Fibroblast of peridontal ligament (primary cell): Measurements from ENCODE around the gene CHD9.
"Not testable (repeated sequence)": the region's sequence is repeated elsewhere in the genome, so short reads cannot be mapped to it uniquely, and the experiment has no call there.

Source experiments
- DNase-seq: peaks from one replicate; pipeline ENCODE4 v3.0.0-alpha.2; 2010; ENCODE audit errors: extremely low read depth

Gene CHD9

DNA sequence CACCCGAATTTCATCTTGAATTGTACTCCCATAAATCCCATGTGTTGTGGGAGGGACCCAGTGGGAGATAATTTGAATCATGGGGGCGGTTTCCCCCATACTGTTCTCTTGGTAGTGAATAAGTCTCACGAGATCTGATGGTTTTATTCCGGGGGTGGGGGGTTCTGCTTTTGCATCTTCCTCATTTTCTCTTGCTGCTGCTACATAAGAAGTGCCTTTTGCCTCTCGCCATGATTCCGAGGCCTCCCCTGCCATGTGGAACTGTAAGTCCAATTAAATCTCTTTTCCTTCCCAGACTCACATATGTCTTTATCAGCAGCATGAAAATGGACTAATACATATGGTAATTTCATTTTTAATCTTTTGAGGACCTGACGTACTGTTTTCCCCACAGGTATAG, 20.7 kb downstream of the CHD9 start:
- not testable (repeated sequence) for DNase-seq

DNA sequence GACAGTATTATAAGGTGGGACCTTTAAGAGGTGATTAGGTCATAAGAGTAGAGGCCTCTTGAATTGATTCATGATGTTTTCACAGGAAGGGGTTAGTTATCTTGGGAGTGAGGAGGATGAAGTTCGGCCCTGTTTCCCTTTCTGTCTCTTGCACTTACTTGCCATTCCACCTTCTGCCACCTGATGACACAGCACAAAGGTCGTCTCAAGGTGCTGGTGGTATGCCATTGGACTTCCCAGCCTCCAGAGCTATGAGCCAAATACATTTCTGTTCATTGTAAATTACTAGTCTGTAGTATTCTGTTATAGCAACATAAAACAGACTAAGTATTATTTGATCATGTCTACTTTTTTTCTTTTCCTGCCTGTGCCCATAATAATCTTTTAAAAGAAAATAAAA, 23.5 kb downstream of the CHD9 start:
- DNase-seq, result no peak

DNA sequence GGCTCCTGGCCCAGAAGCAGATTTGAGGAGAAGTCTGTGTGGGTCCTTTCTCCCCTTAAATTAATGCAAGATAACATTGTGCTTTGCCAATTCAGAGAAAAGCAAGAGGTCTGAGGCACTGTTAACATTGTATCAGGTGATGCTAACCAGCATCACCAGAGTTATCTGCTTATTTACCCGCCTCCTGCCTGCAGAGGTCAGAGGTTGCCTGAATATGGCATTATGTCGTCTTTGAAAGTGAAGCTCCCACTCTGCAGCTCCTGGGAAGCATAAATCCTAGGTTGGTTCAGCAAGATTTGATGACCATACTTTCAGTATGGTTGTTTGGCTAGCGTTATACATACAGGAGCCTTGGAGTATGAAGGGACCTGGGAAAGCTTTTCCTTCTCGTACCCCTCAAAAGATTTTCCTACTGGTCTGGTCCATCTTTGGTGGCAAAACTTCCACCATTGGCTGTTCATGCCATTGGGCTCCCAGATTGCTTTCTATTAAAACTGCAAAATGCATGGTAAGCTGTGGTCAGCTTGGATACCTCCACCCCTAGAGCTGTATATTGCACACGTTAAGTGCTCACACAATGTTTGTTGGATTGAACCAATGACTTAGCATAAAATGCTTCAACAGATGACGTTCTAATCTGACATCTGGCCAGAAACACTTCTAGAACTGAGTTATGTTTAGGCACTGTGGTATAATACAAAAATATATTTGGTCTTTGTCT, 24.1 kb downstream of the CHD9 start:
- DNase-seq, result no peak

DNA sequence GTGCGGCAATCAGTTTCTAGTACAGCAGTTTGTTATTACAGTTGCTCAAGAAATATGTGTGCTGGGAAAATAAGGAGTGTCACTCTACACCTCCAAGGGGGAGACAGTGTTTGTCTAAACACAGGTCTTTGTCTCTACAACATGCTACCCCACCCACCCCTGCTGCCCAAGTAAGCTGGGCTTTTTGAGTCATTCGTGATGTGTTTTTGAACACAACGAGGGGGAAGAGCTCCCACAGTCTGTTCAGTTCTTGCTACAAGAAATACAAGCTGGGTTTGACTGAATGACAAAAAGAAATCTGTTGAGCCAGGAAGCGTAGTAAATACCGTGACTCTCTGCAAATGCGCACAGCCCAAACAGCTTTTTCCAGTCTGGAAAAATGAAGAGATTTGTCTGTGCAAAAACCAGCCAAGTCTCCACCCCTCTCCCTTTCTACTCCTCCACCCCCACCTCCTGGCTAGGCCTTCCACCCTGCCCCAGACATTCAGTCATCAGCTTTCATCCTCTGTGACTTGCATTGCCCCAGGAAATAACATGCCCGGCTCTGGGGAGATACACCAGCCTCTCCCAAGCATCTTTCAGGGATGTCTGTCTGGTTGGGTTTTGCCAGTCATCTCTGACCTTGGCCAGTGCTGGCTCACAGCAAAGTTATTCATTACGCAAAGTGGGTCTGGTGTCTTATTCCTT, 25.7 kb downstream of the CHD9 start:
- DNase-seq, result peak; percentile 87

DNA sequence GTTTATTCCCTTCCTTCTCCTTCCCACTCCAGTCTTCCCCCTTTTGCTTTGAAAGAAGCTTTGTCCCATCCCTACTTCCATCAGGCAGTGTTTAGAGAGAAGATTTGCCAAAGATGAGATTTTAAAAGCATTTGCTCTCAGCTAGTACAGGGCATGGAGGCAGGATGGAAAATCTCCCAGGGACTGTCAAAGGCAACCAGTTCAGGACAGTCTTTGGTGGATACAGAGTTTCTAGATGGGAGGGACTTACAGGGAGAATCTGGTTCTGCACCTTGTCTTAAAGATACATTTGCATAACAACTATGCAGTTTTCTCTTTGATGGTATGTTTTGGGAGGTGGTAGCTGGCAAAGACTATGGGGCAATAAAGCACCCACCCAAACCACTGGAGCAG, 26.2 kb downstream of the CHD9 start:
- DNase-seq, result no peak

DNA sequence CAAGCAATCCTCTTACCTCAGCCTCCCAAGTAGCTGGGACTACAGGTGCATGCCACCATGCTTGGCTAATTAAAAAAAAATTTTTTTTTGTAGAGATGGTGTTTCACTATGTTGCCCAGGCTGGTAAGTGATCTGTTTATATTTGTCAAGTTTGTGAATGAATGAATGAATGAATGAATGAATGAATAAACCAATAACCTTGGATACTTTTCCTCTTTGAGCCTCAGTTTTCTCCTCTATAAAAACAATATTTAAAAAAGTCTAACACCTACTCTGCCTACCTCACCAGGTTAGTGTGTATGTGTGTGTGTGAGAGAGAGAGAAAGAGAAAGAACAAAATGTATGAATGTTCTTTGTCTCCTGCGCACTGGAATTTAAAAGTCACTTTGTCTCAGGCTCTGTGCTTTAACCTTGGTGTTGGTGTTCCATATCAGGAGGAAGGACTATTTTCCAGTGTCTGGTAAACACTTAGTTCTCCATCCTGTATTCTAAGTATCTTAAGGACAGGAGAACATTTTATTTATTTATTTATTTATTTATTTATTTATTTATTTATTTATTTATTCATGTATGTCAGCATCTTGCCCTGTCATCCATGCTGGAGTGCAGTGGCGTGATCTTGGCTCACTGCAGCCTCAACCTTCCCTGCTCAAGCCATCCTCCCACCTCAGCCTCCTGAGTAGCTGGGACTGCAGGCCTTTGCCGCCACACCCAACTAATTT, 27.1 kb downstream of the CHD9 start:
- DNase-seq, result no peak

DNA sequence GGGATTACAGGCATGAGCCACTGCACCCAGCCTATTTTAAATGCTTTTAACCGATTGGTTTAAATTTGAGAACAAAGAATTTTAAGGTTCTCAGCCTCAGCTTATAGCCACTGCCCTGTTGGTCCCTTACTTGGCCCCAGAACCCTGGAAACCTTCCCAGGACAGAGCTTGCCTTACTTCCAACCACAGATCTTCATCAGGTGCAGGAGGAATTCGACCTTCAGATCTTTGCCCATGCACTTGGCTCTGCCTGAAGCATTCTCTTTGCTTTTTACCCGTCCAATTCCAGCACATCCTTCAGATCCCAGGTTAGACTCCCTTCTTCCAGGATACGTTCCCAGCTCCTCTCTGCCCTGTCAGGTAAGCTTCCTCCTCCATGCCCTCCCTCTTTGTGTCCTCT, 27.7 kb downstream of the CHD9 start:
- DNase-seq, result no peak

DNA sequence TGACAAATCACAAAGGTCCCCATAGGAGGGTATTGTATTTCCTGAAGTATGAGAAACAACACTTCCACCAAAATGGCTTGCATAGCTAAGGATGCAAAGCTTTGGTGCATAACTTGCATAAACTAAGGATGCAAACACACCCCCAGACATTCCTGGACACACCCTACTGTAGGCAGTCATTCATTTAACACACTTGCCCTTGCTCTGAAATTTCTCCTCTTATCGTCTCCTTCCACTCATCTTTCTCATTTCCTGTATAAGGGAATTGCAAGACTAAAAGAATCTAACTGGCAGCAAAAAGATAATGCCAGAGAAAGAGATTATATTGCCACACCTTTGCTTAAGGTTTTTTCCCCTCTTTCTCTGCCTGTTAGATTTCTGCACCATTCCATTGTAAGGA, 28.3 kb downstream of the CHD9 start:
- DNase-seq, result no peak

DNA sequence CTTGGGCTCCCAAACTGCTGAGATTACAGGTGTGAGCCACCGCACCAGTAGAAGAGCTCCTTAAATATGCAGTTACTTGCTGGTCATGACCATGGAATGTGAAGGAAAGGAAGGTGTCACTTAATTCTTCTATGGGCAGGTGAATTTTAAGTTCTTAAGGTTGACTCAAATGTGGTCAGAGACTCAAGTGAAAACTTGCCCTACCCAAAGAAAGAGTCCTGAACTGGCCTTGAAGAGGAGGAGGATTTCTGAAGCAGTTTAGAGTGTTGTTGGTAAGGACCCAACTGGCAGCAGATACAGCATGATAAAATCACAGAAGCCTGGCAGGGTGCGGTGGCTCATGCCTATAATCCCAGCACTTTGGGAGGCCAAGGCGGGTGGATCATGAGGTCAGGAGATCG, 29.4 kb downstream of the CHD9 start:
- no peak for DNase-seq

DNA sequence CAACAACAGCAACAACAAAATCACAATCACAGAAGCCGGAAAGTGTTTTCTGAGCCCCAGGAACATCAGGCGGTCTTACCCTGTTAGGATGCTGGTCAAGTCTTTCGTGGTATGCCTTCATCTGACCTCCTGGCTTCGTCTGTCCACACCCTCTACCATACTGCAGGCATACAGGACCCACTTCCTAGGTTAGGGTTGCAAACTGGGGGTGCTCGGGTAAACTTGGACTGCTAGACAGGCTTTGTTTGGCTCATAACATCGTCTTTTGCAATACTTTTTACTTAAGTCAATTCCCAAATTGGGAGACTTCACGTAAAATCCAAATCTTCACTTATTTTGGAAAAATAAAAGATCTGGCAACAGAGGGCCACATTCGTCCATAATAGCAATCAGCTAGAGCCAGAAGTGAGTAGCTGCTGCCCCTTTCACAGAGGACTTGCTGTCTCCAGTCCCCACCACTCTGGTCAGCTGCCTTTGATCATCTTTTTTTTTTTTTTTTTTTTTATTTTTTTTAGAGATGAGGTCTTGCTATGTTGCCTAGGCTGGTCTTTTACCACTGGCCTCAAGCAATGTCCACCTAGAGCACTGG, 30.0 kb downstream of the CHD9 start:
- no peak for DNase-seq

DNA sequence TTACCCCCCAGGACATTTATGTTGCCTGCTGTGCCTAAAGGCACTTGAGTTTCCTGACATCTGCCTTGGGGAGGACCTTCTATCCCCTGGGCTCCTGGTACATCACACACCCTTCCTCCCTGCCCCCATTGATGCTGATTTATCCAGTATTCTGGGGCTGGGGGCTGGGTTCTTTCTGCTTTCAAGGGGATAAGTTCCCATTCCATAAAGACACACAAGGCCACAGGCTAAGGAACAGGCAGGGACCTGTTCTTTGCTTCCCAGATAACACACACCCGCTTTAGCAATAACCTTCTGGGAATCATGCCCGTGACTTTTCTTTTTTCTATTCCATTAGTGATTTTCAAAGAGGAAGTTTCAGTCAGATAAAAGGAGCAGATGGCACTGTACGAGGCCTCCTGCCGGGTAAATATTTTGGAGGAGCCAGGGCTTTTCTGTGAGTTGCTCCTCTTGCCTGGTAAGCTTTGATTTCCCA, 30.6 kb downstream of the CHD9 start:
- DNase-seq, result peak; percentile 50

DNA sequence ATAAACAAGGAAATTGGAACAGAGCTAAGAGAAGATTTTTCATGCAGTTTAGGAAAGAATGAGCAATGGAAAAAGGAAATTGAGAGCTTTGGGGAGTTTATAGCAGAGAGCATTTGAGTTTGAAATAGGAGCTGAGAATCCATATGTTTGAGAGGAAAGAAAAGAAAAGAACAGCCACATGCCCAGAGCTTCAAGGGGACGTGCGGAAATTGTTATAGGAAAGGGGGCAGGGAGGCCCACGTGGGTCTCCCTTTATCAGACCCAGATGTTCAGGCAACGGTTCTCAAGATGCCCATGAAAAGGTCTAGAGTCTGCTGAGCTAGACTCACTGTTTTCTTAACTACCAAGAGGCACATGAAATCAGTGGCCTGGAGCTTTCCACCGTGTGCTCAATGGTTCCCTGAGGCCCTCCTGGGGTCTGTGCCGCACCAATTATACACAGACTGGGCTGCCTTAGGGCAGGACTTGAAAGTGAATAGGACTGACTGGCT, 31.2 kb downstream of the CHD9 start:
- DNase-seq, result peak; percentile 82

DNA sequence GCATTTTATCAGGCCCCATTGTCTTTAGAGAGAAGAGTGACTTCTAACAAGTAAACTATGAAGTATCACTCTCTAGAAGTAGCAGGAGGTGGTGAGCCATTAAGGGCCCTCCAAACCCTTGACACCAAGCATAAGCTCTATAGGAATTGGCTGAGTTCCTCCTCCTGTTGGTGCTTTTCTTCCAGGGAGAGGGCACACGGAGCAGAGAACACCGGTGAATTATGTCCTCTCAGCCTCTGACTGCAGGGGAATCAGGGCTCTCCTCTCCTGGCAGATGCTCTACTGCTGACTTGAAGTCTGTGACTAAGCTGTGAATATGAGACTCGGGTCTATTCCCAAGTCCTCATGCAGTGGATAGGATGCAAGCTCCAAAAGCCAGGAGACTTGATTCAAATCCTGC, 32.3 kb downstream of the CHD9 start:
- DNase-seq, result peak; percentile 60

DNA sequence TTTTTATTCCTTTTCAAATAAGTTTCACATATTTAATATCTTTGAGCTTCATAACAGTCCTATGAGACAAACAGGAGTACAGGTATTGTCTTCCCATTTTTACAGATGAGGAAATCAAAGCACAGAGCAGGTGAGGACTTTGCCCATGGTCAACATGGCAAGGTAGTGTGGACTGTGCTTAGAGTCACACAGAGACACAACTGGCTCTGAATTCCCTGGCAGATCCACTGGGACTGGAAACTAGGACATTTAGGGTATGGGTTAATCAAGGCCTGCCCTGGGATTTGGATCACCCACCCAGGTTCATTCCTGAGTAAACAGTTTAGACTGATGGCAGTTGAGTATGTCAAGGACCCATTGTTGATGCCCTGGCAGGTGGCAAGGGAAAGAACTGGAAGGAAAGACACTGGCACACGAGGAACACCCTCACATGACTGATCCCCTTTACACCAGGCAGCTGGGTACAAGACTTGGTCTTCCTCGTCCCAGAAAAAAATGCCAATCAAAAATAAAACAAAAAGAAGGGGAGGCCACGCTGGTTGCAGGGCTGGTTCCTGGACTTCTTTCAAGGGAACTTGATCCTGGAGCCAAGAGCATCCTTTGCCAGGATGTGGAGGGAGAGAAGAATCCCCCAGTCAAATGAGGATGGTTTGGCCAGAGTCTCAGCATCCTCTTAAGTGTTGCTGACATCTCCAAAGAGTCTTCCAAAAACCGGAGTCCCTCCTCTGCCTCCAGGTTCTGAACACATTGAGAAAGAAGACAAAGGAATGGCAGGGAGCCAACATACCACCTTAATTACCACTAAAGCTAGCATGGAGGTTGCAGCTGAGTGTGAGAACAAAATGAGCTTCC, 34.9 kb downstream of the CHD9 start:
- peak; percentile 58 for DNase-seq

DNA sequence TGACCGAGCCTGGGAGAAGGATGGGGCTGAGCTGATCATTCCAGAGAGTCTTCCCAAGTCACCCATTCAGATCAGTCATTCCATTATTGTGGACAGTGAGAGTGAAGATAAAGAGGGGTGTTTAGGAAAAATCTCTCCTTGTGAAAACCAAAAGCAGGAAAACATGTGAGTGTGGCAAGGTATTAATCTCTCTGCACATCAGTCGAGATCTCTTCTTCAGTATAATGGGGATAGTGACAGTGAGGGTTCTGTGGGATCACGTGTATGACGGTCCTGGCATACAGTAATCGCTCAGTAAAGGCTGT, 35.4 kb downstream of the CHD9 start:
- no peak for DNase-seq

DNA sequence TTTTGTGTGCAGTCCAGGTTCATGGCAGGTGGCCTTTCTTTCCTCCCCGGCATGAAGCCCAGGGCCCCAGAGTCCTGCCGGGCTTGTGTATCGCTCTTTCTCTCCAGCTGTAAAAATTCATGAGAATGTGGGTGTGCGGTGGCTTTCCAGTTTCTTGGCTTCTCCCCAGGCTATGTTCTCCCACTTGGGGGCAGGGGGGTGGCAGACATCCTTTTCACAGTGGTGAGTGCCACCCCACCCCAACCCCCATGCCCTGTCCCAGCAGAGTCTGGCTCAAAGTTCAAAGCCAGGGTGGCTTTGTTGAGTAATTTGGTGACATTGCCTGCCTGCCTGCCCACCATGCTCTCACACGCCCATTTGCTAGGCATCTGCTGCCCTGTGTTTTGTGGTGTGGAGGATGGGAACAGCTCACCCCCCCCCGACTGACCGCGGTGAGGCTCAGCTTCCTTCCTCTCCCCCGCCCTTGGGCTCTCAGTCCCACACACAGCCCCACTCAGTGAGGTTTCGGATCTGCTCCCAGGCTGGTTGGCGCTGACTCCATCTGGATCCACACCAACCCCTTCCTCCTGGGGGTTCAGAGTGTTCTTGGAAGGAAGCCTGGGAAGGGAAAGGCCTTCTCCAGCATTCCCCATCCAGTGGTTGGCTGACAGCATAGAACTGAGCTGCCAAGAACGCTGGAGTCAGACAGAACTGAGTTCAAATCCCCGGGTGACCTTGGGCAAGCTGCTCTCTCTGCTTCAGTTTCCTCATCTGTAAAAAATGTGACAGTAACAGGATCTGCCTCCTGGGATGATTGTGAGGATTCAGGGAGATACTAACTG, 36.0 kb downstream of the CHD9 start:
- DNase-seq, result peak; percentile 100

DNA sequence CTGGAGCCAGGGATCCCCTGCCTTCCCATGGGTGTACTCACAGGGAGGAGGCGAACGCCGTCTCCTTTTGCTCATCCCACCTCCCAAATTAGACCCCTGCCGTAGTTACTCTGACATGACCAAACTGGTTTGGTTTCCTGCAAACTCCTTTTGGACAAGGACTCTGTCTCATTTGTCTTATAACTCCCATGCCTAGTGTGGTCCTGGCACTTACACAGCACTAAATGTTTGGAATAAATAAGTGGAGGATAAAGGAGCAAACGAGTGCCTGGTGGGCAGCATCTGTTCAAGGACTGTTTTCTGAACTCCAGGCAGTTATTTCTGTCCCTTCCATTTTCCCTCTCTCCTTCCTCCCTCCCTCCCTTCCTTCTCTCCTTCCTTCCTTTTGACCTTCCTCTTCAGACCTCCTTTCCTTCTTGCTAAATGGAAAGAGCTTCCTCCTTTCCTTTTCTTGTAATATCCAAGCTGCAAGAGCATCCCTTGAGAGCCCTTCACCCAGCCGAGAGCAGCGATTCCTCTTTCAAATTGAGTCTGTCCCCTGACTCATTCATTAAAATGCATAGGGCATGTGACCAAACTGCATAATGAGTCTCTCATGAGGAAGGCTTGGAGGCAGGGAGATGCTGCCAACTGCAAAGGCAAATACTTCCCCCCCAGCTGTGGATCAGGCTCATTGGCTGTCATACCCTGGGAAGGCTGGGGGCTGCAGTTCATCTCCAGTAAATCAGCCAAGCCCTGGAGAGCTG, 36.8 kb downstream of the CHD9 start:
- DNase-seq, result peak; percentile 99

DNA sequence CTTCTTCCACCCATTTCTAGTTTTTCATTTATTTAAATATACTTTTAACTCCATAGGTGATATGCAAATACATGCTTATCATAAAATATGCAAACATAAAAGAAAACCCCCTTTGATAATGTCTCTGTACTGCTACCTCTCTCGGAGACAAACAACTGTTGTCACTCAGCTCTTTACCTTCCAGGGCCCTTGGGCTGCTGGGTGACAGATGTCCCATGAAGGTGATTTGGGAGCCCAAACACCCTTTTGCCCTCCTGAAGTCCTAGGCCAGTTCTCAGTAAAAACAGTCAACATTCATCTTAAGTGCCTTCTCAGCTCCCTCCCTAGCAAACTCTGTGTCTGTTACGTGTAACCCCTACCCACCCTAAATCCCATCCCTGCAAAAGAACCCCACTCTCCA, 37.5 kb downstream of the CHD9 start:
- no peak for DNase-seq

DNA sequence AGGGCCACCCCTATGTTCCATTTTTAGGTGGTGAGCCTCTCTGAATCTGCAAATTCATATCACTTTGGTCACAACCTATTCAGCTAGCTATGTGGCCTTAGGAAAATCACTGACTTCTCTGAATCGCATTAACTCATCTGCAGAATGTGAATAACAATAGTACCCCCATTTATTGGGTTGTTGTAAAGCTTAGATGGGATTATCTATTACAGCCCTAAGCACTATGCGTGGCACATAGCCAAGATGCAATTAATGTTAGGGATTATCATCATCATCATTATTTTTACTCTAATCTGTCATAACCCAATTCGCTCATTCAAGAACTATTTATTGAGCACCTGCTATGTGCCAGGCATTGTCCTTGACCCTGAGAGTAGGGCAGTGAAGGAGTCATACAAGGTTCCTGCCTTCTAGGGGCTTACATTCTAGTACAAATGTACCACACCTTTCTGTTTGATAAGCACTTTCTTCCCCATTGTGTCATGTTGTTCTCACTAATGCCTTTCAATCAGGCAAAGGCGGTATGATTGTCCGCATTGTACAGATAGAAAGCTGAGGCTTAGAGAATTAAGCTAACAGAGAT, 38.5 kb downstream of the CHD9 start:
- DNase-seq, result no peak
